Measurements from ENCODE around the gene SH2D4B.
"Not testable (repeated sequence)": the region's sequence is repeated elsewhere in the genome, so short reads cannot be mapped to it uniquely, and the experiment has no call there.

Gene SH2D4B

DNA sequence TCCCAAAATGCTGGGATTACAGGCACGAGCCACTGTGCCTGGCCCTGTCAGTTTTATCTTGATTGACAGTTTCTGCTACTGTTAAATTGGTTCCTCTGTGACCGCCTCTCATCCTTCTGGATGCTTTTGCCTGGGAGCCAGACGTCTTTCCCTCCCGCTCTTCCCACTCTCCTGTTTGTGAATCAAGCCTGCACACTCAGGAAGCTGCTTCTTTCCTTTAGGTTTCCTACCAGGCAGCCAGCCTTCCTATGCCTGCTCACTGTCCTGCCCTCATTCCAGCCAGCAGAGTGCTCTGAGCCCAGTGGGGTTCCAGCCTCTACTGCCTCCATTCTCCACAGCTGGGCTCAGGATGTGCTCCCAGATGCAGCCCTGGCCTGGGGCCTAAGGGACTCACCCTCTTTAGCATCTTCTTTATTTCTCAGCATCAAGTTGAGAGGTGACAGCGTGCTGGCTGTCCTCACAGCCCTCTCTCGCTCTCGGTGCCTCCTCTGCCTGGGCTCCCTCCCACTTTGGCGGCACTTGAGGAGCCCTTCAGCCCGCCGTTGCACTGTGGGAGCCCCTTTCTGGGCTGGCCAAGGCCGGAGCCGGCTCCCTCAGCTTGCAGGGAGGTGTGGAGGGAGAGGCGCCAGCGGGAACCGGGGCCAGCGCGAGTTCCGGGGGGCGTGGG is 5.1 kb downstream of the SH2D4B start:
- DNase-seq (ENCODE audit: low spot score), result no peak

DNA sequence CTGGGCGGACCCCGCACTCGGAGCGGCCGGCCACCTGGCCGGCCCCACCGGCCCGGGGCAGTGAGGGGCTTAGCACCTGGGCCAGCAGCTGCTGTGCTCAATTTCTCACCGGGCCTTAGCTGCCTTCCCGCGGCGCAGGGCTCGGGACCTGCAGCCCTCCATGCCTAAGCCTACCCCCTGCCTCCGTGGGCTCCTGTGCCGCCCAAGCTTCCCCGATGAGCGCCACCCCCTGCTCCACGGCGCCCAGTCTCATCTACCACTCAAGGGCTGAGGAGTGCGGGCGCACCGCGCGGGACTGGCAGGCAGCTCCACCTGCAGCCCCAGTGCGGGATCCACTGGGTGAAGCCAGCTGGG is 5.6 kb downstream of the SH2D4B start:
- DNase-seq (ENCODE audit: low spot score), result not testable (repeated sequence)

GRCh38 chr10:80544316-80544953 is 6.7 kb downstream of the SH2D4B start:
- DNase-seq (ENCODE audit: low spot score), result no peak

DNA sequence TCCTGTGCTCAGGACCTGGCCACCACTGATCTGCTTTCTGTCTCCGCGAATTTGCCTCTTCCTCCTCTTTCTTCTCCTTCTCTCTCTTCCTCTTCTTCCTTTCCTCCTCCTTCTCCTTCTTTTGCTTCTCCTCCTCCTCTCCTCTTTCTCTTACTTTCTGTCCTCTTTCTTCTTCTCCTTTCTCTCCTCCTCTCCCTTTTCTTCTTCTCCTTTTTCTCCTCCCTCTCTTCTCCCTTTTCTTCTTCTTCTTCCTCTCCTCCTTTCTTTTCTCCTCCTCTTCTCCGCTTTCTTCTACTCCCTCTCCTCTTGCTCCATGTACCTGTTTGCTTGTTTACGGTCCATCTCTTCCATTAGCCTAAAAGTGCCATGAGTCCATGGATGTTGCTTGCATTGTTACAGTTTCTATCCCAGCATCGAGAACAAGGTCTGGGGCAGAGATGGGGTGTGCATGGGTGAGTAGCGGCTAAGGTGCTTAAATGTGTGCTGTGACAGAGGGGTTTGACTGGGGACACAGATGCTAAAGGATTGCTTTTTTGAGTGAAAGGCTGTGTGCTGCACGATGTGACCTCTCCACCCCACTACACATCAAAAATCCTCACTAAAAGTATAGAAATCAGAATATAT is 7.7 kb downstream of the SH2D4B start:
- no peak for DNase-seq (ENCODE audit: low spot score)

DNA sequence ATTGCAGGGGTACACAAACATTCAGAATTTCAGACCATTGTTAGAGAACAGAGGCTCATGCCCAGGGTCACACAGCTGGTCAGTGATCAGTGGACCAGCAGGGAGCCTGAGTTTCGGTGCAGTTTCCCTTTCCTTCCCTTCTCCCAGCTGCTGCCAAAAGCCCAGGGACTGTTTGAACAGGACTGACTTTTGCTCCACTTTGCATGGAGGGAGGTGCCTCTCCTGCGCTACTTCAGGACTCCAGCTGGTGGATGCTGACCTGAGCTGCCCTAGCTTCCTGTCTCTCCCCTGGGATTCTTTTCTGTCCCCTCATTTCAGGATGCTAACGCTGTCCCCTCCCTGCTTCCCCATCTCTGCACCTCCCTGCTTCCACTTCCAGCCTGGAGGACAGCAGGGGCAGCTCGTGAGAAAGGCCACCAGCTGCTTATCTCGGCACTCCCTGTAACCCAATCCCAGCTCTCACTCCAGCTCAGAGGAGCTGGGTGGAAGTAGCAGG is 14.5 kb downstream of the SH2D4B start:
- no peak for DNase-seq (ENCODE audit: low spot score)

GRCh38 chr10:80553436-80553835 is 15.7 kb downstream of the SH2D4B start:
- DNase-seq (ENCODE audit: low spot score), result no peak

- no peak for DNase-seq (ENCODE audit: low spot score)
These were observed 16.3 kb downstream of the SH2D4B start for GRCh38 chr10:80554050-80554449.

GRCh38 chr10:80555415-80555814 is 17.7 kb downstream of the SH2D4B start:
- no peak for DNase-seq (ENCODE audit: low spot score)

- no peak for DNase-seq (ENCODE audit: low spot score)
These were observed 24.2 kb downstream of the SH2D4B start for GRCh38 chr10:80561950-80562349.

GRCh38 chr10:80567292-80567691 is 29.6 kb downstream of the SH2D4B start:
- no peak for DNase-seq (ENCODE audit: low spot score)

GRCh38 chr10:80569131-80569895 is 31.6 kb downstream of the SH2D4B start:
- DNase-seq (ENCODE audit: low spot score), result no peak

- DNase-seq (ENCODE audit: low spot score), result no peak
These were observed 33.6 kb downstream of the SH2D4B start for GRCh38 chr10:80571352-80571751.

DNA sequence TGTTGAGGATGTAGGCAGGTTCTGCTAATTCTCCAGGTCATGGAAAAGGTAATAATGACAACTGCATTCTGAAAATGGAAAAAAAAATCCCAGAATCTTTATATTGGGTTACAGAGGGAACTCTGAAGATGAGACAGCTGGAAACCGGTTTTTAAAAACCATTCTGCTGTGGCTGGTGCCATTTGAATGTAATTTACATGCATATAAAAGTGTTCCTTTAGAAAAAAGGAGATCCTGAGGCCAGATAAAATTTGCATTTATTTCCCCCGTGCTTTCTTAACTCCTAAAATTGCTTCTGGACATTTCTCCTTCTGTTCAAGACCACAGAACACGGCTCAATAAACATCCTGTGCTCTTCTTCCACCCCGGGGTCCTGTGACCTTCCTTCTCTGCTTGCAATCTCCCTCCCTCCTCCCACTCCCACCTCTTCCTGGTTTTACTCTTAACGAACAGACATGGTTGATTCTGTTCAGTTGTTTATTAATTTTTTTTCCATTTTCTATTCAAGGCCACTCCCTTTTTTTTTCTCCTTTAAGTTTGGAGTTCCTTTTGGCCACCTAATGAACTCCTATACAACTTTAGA is 41.6 kb downstream of the SH2D4B start:
- DNase-seq (ENCODE audit: low spot score), result no peak

GRCh38 chr10:80579849-80580637 is 42.3 kb downstream of the SH2D4B start:
- DNase-seq (ENCODE audit: low spot score), result no peak

GRCh38 chr10:80580638-80581468 is 43.2 kb downstream of the SH2D4B start:
- no peak for DNase-seq (ENCODE audit: low spot score)

GRCh38 chr10:80581469-80581835 is 43.8 kb downstream of the SH2D4B start:
- no peak for DNase-seq (ENCODE audit: low spot score)

DNA sequence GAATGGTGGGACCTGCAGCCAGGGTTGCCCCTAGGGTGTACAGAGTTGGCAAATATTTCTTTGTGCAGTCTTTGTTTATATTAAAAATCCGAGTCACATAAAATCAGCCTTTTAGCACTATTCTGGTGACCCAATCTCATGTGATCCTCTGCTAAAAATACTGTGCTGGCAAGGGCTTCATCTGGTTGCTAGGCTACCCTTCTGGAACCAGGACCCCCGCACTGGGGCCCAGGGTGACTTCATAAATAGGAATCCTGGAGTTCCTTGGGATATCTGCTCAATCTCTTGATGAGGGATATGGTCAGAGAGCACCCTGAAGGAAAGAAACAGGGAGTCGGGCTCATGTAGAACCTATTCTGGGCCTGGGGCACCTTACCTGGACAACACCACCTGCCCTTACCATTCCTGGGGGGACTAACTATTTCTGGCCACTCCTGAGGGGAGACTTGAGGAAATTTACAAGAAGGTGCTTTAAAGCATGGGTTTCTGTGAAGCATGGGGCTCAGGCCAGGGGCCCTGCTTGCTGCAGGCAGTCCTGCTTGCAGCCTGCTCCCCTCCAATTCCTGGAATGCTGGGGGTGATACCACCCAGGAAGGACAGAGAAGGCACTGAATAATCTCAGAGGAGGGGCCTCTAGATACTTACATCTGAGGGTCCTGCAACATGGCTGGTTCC is 44.7 kb downstream of the SH2D4B start:
- no peak for DNase-seq (ENCODE audit: low spot score)

GRCh38 chr10:80583685-80584084 is 46.0 kb downstream of the SH2D4B start:
- no peak for DNase-seq (ENCODE audit: low spot score)

GRCh38 chr10:80585812-80586211 is 48.1 kb downstream of the SH2D4B start:
- DNase-seq (ENCODE audit: low spot score), result no peak

GRCh38 chr10:80588546-80588945 is 50.8 kb downstream of the SH2D4B start:
- DNase-seq (ENCODE audit: low spot score), result no peak

All from CD4-positive, alpha-beta T cell treated with Interleukin-15 for 4 hours (primary cell).